Stimulated activated CD8-positive, alpha-beta memory T cell treated with anti-CD3 and anti-CD28 coated beads, Interleukin-7, amount 100 ng/mL, for 48 hours (primary cell): Measurements from ENCODE around the gene ARHGAP25.
A peak's percentile ranks its signal among the peaks of the same experiment; 100 is the strongest.

ENCODE experiments used
- DNase-seq, 2 donors: peaks; one replicate each; pipeline ENCODE4 v3.0.0-alpha.2; 2020; ENCODE audit warnings: low read depth in 1 of 2; ENCODE audit errors: extremely low read depth in 1 of 2

The ARHGAP25 gene

DNA sequence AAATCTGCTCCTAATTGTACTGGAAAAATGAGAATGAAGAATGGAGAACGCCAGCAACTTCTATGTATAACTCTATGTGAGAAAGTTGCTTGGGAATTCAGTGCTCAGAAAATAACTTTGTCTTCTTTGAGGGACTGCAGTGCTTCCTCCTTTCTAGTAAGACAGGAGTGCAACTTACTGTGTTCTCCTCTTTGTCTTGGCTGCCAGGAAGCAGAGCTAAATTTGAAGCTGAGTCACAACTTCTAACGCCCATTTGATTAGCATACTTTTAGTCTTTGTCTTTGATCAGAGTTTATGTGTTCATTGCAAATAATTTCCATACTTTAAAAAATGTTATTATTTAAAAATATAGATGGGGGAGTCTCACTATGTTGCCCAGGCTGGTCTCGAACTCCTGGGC, 6.6 kb downstream of the ARHGAP25 start:
- DNase-seq = no peak

- DNase-seq = no peak
Observed at GRCh38 chr2:68741805-68742306, 7.2 kb downstream of the ARHGAP25 start.

DNA sequence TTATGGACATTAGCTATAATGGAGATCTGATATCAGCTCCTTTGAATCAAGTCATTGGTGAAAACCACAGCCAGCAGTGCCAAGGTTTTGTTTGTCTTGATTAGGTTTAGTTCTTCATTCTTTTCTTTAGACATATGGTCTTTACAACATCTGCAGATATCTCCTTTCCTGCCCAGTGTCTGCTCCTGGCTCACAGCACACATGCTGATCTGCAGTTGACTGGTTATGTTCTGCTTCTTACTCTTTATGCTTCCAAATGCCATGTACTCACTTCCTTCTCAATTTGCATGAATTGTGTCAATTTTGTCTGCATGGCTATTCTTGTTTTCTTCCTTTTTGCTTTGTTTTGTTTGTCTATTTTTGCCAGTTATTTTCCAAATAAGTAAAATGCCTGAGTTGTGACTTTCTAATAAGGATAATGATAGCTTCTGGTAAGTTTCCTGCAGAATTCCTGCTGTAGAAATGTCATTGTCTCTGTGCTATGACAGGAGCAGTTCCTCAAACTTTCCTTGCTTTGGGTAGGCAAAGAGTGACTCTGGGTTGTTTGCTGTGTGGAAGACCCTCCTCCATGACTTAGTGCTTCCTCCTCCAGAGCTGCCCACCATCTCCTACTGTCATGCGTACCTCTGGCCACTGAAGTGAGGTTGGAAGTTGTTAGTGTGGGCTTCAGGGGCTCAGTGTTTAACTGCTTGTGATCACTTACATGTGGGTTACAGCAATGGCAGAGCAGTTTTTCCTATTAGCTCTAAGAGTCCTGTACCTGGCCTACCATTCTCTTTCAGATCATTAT, 8.2 kb downstream of the ARHGAP25 start:
- no peak for DNase-seq

DNA sequence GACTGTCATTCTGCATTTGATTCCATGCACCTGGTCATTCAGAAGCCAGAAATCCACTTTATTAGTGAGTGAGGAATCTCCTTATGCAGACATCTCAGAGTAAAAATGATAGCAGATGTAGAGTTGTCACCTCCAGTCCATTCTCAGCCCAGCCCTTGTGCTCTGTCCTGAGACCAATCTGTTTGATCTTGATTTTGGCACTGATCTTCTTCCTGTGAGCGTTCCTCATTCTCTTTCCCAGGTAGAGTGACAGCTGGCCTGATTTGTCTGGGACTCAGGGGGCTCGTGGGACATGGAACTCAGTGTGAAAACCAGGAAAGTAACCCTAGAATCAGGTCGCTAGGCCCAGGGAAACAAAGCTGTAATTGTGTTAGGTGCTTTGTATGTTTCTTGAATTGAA, 8.9 kb downstream of the ARHGAP25 start:
- no peak for DNase-seq

GRCh38 chr2:68744366-68744912, 9.8 kb downstream of the ARHGAP25 start:
- DNase-seq = no peak

DNA sequence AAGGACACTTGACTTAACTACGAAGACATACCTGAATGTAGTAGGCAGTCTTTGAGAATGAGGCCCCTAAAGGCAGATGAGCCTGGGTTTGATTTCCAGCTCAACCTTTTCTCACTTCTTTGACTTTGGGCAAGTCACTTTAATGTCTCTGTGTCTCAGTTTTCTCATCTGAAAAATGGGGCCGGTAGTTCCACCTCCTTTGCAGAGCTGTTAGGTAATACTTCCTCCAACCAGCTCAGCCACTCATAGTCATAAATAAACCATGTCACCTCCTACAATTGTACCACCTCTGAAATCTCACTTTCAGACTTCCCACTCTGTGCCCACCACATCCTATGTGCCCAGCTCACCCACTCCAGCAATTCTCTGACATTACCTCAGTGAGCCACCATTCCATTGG, 10.4 kb downstream of the ARHGAP25 start:
- DNase-seq = peak in 1 of 2 donors; percentile 56

GRCh38 chr2:68746408-68746807, 11.8 kb downstream of the ARHGAP25 start:
- no peak for DNase-seq

DNA sequence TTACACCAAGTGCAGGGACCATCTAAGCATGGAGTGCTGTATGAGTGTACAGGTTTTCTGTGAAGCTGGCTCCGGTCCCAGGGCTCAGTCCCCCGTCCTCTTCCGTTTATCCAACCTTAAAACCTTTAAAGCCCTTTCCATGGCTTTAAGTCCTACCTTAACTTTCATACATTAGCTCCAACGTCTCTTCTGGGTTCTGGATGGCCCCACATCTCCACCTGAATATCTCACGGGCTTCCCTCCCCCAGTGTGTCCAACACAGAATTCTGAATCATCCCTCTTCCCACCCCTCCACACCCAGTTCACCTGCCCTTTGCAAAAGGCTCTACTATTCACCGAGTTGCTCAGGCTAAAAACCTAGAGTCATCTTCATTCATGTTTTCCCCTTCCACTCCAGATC, 12.8 kb downstream of the ARHGAP25 start:
- DNase-seq = no peak

DNA sequence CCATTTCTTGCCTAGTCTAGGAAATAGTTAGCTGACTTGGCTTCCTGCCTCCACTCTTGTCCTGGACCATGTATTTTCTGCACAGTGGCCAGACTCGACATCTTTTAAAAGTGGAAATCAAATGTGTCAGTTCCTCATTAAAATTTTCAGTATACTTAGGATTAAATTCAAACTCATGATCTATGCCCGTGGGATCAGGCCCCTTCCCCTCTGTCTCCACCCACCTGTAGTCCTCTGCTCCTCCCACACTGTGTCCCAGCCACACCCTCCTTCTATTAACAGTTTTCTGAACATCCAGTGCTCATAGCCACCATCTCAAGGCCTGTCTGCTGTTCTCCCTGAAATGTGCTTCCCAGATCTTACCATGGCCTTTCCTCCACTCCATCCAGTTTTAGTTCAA, 13.3 kb downstream of the ARHGAP25 start:
- no peak for DNase-seq

- no peak for DNase-seq
Observed at GRCh38 chr2:68748568-68748967, 14.0 kb downstream of the ARHGAP25 start.

- DNase-seq = no peak
Observed at GRCh38 chr2:68749345-68749744, 14.7 kb downstream of the ARHGAP25 start.

DNA sequence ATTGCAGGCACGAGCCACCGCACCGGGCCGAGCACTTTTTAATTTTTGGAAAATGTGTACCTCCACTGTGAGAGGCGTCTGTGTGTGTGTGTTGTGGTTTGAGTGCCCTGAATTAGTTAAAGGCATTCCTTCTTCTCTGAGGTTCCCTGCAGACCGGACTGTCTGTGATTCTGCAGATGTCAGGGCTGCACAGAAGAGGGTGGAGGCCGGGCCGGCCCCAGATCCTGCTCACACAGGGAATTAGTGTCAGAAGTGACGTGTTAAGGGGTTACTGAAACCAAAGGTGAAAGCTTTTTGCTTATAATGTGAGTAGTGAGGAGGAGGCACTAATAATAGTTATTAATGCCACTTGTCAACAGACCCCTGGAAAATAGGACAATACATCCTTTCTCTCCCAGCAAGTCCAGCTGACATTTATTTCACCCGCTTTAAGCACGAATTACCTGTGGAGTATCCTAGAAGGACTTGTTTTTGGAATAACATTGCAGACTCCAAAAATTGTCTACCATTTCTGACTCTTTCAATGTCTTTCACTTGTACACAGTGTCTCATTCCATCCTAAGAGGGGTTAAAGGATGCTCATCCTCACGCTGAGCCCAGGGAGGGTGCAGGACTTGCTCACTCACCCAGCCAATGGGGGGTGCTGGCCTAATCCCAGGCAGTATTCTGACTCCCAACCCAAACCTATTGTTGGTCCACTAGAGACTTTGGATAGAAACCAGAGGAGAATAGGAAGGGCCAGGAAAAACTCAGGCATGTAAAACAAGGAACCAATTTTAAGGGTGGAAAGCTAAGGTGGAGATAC, 16.2 kb downstream of the ARHGAP25 start:
- no peak for DNase-seq

GRCh38 chr2:68751397-68752339, 17.1 kb downstream of the ARHGAP25 start:
- DNase-seq = peak; percentile 75 to 86

DNA sequence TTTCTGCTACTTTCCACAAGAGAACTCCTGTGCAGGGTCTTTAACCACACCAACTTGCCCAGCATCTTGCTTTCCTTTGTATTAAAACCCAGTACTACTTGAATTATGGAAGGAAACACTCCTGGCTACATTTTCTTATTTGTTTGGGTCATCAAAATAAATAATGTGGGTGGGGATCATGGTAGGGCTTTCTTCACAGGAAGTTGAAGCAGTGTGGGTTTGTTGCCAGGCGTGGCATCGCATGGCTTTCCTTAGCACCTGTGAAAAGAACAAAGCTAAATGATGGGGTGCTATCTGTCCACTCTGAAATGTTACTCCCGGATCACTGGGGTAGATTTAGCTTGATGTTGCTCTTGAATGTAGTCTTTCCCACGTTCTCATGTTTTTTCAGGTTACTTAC, 18.7 kb downstream of the ARHGAP25 start:
- no peak for DNase-seq

DNA sequence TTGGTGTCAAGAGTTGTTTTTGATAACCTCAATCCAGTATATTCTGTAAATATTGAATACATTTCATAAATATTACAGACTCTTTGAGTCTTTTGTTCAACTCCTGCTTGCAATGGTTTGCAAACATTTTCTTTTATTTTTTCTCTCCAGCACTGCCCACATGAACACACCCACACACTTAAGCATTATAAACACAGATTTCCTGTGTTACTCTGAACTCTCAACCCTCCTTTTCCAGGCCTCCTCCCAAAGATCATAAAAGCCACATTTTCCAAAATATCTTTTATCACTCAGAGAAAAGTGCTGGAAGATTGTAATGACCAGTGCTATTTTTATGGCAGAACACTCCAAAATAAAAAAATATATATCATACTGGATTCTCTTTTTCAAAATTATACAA, 20.5 kb downstream of the ARHGAP25 start:
- DNase-seq = no peak

DNA sequence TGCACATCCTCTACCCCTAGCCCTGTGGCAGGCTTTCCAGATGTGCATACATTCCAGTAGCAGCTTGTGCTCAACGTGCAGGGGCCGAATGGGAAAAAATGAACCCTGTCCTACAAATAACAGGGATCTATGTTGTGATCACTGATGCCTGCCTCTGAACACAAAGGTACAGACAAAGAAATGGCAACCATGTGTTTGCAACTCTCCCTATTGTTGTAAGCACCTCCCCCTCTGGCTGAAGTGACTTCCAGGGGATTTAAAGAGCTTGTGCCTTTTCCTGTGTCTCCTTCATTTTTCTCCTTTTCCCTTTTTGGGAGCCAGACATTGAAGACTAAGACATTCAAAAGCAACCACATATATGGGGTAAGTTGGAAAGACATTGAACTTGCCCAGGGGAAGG, 21.6 kb downstream of the ARHGAP25 start:
- DNase-seq = no peak

DNA sequence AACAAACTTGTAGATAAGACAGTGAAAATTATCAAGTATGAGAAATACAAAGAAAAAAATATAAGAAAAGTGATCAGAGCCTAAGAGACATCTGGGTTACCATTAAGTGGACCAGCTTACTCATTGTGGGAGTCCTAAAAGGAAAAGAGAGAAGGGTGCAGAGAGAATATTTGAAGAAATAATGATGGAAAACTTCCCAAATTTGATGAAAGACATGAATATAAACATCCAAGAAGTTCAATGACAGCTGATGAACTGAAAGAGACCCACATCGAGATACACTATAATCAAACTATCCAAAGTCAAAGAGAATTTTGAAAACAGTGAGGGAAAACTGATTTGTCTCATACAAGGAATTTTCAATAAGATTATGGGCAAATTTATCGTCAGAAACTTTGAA, 22.5 kb downstream of the ARHGAP25 start:
- no peak for DNase-seq

DNA sequence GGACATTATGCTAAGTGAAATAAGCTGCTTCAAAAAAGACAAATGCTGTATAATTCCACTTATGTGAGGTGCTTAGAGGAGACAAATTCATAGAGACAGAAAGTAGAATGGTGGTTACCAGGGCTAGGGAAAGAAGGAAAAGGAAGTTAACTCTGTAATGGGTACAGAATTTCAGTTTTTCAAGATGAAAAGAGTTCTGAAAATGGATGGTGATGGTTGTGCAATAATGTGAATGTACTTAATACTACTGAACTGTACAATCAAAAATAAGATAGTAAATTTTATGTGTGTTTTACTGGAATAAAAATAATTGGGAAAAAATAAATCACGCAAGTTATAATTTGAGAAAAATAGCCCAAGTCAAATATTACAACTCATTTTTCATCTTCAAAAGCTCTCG, 27.5 kb downstream of the ARHGAP25 start:
- no peak for DNase-seq

DNA sequence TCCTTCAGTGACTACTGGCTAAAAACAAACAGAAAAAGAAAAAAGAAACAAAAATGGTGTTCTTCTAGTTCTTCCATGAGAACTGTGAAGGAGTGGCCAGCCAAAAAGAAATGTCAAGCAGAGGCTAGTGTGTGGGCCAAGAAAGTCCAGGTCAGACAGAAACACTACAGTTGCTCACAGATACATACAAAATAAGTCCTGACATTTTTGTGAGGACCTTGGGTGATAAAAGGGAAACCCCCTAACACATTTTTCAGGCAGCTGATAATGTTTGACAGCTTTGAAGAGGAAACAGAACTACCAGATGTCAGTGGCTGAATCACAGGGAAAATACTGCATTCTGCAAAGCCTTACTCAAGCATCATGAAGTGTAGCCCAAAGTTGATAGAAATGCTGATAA, 28.1 kb downstream of the ARHGAP25 start:
- DNase-seq = no peak

DNA sequence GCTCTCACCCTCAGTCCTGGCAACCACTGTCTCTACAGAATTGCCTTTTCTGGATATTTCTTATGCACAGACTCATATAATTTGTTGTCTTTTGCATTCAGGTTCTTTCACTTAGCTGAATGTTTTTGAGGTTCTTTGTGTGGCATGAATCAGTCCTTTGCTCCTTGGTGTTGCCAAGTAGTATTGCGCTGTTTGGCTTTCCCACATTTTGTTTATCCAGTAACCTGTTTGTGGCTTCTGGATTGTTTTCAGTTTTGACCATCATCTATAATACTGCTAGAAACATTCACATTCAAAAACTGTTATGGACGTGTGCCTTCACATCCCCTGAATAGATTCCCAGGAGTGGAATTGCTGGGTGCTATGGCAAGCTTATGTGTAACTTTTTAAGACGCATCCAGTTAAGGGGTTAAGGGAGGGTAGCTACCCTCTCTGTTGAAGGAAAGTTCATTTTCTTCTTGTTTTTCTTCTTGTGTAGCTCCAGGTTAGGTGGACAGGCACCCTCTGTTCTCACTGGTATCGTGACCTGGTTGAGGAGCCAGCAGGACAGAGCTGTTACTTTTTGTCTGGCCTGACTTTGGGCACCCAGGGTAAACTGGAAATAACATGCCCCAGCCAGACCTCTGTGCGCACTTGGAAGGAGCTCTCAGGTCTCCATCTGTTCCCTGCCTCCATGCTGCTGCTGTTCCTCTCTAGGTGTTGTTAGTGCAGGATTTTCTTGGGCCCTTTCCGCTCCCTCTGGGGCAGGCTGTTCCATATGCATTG, 29.6 kb downstream of the ARHGAP25 start:
- DNase-seq = no peak
